HFF-Myc (cell line): ENCODE results near the gene GLIPR2.
A peak's percentile ranks its signal among the peaks of the same experiment; 100 is the strongest.

Source experiments
- DNase-seq: peaks from one replicate; pipeline ENCODE4 v3.0.0-alpha.2; 2011; ENCODE audit warnings: low read depth; ENCODE audit errors: extremely low read depth
- H3K4me3 ChIP-seq: replicated peaks from 2 replicates; pipeline ENCODE4 v1.5.1; 2011; ENCODE audit warnings: low read depth, mild to moderate bottlenecking, control low read depth, low read length
- TF ChIP-seq, protein P1 (sequence below): IDR thresholded peaks from 2 replicates; pipeline ENCODE4 v1.5.1; 2012; ENCODE audit warnings: mild to moderate bottlenecking, low read depth, low read length, control low read depth; ENCODE audit errors: missing control alignments

Gene GLIPR2

DNA sequence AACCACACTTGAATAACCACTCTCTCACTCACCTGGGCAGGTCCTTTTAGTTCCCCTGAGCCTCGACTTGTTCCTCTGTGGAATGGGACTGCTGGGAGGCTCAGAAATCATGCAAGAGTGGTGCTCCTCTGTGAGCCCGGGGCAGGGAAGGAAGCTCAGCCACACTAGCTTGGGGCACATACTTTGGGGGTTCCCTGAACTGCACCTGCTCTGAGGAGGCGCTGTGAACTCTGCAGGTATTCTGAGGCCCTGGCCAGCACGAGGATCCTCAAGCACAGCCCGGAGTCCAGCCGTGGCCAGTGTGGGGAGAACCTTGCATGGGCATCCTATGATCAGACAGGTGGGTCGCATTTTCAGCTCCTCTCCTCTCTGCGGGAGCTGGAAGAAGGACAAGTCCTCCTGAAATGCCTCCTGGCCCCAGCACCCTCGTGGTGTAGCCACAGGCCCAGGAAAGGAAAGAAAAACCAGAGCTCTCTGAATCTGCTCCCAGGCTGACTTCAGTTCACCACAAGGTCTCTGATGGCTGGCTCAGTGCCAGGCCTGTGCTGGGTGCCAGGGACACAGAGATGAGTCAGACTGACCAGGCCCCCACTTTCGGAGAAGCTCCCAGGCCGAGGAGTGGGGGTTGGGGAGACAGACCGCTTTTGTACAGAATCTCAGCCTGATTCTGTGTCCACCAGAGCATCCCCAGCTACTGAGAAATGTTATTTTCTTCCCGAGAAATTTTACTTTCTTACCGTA is 11.9 kb downstream of the GLIPR2 start:
- DNase-seq: peak; percentile 91
- TF ChIP-seq, protein P1, sequence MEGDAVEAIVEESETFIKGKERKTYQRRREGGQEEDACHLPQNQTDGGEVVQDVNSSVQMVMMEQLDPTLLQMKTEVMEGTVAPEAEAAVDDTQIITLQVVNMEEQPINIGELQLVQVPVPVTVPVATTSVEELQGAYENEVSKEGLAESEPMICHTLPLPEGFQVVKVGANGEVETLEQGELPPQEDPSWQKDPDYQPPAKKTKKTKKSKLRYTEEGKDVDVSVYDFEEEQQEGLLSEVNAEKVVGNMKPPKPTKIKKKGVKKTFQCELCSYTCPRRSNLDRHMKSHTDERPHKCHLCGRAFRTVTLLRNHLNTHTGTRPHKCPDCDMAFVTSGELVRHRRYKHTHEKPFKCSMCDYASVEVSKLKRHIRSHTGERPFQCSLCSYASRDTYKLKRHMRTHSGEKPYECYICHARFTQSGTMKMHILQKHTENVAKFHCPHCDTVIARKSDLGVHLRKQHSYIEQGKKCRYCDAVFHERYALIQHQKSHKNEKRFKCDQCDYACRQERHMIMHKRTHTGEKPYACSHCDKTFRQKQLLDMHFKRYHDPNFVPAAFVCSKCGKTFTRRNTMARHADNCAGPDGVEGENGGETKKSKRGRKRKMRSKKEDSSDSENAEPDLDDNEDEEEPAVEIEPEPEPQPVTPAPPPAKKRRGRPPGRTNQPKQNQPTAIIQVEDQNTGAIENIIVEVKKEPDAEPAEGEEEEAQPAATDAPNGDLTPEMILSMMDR: no peak
- no peak overlapping the region for H3K4me3 ChIP-seq

DNA sequence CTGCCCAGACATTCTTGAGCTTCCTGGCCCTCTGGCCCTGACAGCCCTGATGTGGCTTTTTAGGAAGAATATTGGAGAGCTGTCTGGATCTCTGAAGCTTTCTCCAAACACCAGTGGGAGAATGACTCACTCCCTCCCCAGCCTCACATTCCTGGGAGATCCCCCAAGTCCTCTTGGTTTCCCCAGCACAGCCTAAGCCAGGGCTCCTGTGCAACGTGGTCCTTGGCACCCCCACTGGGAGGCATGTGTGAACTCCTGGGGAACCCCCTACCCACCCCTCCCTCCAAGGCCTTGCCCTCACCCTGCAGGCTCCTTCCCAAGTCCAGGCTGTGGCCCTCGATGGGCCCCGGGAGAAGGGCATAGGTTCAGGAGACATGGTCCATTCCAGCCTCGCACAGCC is 12.7 kb downstream of the GLIPR2 start:
- H3K4me3 ChIP-seq: no peak overlapping the region
- TF ChIP-seq, protein P1: no peak

GRCh38 chr9:36150574-36151315 is 14.2 kb downstream of the GLIPR2 start:
- no peak overlapping the region for H3K4me3 ChIP-seq
- no peak for DNase-seq
- TF ChIP-seq, protein P1: no peak

More for the DNA sequence above, 12.7 kb downstream of the GLIPR2 start:
- DNase-seq: no peak

- DNase-seq: no peak
- TF ChIP-seq, protein P1: no peak
- H3K4me3 ChIP-seq: no peak overlapping the region
Observed at GRCh38 chr9:36151316-36152210, 15.0 kb downstream of the GLIPR2 start.

GRCh38 chr9:36152741-36153438 is 16.4 kb downstream of the GLIPR2 start:
- TF ChIP-seq, protein P1: no peak
- no peak overlapping the region for H3K4me3 ChIP-seq
- DNase-seq: no peak

- TF ChIP-seq, protein P1: no peak
- no peak overlapping the region for H3K4me3 ChIP-seq
- no peak for DNase-seq
Observed at GRCh38 chr9:36153746-36154145, 17.2 kb downstream of the GLIPR2 start.
